Suppressor macrophage treated with lipopolysaccharide for 1 hour (primary cell): ENCODE results near the gene PBX1.

Experiments used
- DNase-seq, 3 donors: peaks; one replicate each; pipeline ENCODE4 v3.0.0-alpha.2; 2020 to 2022

PBX1 gene

DNA sequence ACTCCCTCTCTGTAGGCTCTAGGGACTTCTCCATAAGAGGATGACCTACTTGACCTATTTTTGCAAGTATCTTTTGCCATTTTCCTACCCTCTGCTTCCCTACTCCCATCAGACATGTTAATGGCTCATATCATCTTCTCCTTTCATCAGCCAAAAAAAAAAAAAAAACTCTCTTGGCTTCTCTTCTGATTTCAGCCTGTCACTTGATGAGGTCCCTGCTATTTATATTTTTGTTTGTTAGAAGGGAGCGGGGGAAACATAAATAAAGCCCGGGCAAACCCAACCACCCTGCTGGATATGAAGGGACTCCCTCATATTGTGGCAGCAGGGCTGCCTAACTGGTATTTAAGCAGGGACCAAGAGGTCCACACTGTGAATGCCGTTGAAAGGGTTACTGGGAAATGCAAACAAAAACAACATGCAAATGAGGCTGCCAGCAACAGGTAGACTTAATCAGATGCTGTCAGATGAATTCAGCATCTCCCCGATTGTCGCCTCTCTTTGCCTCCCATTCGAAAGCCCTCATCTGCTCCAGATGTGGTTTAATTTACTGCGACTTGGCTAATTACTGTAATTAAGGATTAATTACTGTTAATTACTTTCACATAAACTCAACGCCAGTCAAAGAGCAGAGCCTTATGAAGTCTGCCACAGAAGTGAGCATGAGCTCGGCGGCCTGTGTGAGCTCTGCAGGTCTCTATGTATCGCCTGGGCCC lies 172.3 kb downstream of the PBX1 start:
- no peak for DNase-seq

DNA sequence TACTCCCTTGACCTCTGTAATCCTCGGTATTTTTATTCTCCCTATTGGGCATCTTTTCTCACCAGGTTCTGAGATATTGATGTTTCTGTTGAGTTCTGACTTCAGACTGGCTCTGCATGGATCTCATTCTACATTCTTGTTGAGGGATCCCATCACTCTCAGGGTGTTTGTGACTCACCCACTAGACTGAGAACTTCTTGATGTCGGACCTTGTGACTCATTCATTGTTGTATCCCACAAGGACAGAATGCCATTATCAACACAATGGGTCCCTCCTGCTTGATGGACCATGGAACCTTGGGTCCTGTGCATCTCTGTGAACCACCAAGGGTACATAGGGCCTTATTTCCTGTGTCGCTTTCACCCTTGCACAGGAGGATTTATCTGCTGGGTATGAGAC lies 174.1 kb downstream of the PBX1 start:
- no peak for DNase-seq

DNA sequence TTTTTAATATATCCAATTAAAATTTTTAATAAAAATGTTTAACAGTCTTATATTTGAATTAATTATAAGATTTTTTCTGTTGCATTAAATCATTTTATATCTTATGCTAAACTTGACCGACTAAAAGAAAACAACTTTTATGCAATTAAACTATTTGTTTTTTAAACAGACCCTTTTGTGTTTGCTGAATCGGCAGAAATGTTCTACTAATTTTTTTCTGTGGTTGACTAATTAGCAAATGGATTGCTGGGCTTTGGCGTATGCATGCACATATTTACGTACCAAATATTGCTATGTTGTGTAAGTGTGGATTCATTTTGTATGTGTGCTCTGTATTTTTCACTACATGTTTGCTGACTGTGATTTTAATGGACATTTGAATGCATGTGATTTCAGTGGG lies 174.8 kb downstream of the PBX1 start:
- DNase-seq = no peak

DNA sequence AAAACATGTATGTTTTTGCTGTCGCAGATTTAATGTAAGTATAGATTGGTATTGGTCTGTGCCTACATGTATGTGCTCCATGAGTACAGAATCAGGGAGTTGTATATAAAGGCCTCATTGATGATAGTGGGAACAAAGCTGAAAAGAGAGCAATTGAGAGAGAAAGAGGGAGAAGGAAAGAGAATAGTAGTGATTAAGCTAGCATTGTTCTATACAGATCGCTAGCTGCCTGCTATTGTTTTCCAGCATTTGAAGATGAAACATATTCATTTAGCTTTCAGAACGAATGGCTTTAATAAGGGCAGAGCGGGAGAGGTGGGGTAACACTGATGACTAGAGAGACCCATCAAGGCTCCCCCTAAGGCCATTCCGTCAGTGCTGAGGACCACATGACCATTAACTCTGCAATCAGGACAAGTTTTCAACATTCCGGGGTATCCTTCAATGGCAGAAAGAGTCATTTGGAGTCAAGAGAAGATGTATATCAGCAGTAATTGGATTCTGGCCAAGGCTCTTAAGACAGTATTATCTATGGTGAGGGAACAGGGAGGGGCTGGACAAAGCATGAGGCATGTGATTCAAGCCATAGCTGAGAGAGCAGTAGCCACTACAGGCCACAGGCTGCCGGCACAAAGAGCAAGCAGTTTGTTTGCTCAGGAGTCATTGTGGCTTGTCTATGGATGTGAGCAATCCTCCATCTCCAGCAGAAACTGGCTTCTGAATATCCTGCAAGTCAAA lies 176.5 kb downstream of the PBX1 start:
- no peak for DNase-seq

DNA sequence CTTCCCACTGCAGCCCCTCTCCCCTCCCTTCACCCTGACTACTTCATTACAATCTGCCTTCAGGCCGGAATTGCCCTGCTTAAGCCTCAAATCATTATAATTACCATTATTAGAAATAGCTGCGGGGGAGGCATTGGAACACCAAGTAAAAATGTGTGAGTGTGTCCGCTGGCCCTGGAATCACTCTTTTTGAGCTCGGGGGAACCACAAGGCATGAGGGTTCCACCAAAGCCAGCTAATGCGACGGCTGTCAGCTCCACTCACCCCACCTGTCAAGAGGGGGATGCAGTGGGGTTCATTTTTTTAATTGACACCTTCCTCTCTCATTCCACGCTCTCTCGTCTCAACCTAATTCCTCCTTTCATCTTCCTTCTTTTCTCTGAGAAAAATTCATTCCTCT lies 177.2 kb downstream of the PBX1 start:
- DNase-seq = no peak

DNA sequence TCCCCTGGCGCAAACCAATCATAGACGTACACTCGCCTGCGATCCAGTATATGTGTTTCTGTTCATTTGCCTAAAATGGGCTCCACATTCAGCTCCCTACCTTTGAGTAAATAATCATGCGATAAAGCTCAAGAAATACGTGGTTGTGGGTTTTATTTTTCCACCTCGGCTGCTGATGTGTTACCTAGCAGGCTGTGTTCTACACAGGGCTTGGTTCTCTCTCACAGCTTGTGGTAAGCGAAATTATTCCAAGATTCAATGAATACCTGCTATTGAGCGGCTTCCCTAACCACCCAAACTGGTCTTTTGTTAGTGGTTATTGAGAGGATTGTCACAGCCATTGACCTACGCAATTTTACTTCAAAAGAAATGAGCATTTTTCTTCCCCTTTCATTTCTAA lies 180.2 kb downstream of the PBX1 start:
- DNase-seq = no peak

DNA sequence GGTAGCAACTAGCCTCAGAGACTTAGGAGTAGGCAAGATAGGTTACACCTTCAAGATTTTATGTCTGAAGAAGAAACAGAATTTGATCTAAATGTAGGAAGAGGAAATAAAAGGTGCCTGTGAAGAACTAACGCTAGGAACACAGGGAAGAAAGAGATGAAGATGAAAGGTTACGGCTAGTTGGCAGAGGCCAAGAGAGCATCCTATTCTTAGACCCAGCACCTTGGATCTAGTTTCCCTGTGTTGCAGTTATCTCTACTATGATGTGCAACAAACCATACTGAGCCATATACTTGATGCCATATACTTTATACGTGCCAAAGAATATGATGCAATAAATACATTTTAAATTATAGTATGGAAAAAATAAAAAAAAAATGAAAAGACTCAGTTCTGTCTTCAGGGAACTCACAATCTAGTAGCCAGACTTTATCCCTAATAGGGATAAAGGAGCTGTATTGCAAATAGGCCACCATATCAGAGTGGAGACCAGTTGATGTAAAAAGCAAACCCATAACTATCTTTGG lies 181.1 kb downstream of the PBX1 start:
- DNase-seq = no peak

DNA sequence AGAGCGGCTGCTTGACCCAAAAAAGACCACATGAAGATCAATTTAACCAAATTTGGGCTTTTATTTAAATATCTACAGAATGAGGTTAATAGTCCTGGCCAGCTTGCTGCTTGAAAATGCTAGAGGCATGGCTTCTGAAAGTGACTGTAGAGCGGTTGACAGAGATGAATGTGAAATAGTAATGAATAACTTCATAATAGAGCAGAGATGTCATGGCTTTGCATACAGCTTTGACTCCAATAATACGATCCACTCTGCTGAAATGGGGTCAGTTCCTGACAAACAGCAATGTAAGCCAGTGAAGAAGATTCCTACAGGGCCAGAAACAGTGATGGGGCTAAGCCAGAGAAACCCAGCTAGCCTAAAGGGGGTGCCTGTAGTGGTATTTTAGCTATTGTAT lies 183.8 kb downstream of the PBX1 start:
- no peak for DNase-seq

DNA sequence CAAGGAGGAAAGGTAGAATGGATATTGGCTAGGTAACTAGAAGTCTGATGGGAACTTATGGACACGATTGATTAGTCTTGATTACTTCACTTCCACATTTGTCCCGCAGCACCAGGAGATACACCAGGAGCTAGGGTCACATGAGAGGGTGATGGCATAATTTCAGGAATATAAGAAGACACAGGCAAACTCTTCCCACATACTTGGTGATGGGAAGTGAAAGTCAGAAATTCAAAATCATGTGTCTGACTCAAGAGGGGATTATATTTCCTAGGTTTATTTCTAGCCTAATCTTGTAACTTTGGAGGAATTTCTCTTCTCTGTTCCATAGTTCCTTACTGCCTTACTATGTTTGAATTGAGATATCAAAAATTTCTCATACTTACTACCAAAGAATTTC lies 185.0 kb downstream of the PBX1 start:
- DNase-seq = peak; percentile 38 to 41 (median 38)

DNA sequence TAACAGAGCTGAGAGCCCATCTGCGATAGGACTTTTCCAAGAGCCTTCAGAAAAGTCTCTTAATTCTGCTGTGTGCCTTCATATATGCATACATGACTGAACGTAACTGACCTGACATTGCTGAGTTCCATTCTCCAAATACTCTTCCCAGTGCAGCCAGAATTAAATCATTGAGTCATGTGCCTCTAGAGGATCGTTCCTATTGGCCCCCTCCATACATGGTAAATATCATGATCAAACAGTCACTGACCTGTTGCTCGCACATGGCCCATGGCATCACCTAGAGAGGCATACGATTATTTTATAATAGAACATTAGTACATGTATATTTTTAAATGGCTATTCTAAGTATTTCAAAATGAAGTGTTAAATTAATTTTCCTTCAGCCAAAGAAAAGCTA lies 186.8 kb downstream of the PBX1 start:
- DNase-seq = no peak

DNA sequence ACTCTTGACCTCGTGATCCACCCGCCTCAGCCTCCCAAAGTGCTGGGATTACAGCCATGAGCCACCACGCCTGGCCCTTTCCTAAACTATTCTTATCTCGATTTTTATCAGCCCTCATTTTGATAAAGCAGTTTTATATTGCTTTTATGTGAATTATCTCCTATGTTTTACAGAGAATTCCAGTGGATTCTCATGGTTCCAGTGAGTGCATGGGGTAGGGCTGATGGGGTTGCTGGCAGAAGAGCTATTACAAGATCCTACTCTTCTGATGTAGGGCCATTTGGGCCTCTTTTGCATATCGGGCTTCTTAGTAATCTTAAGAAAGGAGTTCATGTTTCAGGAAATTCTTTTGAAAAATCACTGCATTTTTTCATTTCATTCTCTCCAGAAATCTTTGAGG lies 187.6 kb downstream of the PBX1 start:
- DNase-seq = no peak

DNA sequence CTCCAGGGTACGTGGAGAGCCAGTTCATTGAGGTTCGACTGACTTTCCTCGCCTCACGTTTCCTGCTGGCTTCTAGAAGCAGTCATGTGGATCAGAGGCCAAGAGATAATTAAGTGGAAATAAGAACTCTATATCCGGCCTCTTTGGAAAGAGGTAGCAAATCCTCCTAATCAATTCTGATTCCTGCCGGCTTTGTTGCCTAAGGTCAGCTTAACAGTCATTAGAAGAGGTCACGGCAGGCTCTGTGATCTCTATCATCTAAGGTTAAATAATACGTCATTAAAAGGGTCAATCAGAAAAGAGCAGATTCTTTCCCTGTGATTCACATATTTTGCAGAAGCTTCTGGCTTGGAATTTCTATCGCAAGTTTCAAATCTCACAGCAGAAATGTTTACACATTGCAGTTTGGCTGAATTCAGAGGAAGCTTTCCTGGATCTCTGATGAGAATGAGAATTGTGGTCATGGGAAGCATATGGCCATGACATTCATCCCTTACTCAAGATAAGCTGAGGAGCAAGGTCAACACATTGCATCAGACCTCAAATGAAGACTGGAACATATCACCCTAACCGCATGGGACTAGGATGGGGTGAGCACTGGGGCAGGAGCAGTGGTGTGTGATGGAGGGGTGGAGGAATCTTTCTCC lies 189.4 kb downstream of the PBX1 start:
- no peak for DNase-seq

DNA sequence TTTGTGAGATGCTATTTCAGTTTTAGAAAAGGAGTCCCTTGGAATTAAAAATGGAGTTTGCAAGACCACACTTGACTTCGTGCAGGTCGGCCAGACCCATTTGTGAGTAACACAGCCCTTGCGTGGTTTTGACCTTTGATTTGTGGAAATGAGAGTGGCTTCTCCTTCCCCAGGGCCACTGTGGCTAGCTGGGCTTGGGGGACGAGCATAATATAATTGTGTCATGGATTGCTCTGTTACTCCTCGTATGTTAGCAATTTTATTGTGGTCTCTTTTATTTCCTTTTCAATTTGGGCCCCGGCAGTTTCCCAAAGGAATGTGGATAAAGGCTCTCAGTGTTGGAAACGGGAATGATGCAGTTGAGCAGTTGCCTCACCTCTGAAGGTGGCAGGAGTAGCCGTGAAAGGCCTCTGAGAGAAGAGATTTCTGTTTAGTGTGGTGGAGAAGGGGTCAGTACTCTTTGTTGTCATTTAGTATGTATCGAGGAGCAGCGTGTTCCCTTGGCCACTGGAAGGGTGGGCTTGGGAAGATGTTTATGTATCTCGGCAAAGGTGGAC lies 194.6 kb downstream of the PBX1 start:
- no peak for DNase-seq

DNA sequence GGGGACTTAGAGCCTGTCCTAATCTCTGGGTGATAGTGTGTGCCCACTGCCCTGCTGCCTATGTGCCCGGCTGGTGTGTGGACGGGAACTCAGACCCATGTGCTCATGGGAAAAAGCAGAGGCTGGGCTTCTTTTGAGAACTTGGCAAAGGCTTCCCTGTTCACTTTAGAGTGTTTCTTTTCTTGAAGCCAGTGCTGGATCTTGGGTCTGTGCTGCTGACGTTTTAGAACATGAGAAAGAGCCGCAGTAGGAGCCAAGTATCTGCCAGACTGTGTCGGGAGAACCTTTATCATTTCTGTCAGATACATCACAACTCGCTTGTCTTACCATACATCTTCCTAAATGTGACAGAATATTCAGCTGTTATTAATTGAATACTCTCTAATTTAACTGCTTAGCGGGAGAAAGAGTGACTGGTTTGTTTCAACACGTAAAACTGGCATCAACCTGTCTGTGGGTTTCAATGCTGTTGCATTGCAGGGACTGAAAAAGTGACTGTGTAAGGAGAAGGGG lies 195.2 kb downstream of the PBX1 start:
- DNase-seq = no peak

DNA sequence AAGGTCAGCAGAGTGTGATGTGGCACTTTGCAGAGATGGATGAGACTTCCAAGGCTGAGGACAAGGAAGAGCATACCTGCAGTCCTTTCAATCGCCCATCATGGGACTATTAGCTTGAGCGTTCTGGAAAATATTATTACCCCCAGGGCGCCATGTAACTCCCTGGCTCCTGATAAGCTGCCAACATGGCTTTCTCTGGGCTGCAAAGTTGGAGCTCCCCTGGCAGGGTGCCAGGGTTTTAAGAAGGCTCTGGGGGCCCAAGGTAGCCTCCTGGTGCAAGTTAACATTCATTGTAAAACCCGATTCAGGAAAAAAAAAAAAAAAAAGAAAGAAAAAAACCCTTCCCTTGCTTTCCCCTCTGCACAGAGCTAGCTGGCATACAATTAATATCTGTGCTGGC lies 196.7 kb downstream of the PBX1 start:
- no peak for DNase-seq

DNA sequence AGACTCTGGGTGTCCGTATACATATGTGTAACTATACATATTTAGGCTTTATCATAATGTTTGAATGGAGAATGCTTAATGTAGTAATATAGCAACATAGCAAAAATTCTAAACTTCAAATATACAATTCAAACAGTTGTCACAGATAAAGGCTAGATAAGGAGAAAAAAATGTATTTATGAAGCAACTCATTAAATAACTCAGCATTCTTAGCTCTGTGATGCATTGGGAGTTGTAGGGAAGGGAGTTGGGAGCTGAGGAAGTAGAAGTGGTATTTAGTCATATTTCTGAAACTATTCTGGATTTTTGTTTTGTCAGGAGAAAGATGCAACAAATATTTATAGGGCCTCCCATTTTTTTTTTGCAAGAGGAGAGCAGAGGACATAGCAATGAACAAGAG lies 197.8 kb downstream of the PBX1 start:
- DNase-seq = no peak

DNA sequence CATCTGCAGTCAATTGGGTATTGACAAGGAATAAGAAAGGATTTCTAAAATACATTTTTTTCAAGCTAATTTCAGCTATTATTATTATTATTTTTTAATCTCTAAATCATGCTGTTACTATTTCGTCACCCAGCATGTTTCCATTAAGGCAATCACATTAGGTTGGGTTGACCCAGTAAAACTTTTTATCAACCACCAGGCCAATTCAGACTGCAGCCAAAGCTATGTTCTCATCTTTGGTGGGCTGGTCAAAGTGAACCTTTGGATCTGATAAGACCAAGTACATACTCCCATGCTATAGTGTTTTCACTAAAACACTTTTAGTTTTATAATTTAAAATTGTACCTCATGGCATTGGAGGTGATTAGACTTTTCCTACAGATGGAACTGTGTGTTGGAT lies 198.6 kb downstream of the PBX1 start:
- DNase-seq = no peak

DNA sequence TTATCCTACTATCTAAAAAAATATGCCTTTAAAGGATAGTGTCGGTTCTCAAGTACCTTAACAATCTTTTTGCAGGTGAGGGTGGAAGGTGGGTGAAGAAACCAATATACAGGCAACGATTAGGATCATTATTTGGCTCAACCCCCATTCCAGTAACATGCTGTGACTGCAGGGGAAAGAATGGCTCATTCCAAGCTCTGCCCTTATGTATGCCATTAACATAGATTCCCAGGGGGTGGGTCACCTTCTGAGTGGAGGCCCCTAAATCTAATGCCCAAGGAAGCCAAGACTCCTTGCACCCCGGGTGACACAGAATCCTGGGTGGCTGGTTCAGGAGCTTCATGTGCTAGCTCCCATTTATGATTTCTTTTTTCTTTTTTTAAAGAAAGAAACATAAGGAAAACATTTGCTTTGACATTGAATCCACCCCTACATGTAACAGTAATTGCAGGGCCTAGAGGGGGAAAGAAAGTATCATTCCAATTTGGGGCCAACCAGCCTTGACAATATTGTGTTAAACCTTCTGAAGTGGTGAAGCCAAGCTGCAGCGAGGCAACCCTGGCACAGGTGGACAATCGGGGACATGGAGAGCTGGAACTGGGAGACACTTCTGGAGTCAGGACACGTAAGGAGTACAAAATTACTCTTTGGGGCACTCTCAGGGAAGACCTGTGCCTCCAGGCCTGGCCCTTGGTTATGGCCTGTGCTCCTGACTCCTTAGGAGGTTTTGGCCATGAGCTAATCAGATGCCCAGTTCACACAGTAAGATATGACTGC lies 200.3 kb downstream of the PBX1 start:
- no peak for DNase-seq

DNA sequence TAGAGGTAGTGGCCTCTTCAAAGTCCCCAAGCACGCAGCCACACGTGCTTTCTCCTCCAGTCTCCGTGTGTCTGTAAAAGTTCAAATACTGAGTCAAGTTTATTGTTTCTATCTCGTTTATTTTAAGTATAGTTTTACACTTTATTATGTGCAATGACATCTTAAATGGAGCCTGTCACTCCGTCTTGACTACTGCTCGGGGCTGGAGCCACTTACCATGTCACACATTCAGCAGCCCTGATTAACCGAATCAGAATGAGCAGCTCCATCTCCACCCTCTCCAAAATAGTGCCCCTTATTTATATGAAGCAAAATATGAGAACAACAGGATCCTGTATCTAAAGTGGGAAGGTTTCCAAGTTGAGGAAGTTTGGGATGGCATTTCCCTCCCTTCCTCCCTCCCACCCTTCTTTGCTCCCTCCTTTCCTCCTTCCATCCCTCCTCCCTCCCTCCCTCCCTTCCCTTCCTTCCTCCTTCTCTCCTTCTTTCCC lies 201.0 kb downstream of the PBX1 start:
- no peak for DNase-seq

DNA sequence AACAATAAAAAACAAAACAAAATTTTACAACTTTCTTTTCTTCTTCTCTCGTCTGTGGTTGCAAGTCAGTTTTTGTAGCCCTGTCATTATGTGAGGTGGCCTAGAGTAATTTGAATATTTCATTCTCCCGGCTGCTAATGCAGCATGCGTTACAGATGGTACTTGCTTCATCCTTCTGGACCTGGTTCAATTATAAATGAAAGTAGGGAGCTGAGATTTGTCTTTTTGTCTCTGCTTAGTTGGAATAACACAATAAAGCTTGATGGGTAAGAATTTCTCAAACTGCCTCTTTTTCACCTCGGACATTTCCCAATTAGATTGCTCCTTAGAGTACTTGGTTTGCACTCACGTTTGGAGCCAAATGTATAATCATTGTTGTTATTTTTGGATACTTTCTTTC lies 201.6 kb downstream of the PBX1 start:
- DNase-seq = no peak

DNA sequence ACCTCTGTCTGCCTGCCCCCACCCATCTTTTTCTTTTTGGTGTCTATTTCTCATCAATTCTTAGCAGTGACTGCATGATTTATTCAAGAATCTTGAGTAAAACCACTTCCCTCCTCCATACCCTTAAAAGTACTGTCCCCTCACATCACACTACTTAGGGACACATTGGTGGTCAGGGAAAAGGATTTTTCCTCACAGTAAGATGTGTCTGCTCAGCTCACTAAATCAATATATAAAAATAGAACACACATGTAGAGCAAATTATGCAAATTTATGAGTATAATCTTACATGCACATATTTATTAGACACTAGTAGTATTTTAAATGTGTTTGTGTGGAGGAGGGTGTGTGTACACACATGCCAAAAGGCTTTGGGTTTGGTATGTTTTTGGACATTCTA lies 202.0 kb downstream of the PBX1 start:
- no peak for DNase-seq

DNA sequence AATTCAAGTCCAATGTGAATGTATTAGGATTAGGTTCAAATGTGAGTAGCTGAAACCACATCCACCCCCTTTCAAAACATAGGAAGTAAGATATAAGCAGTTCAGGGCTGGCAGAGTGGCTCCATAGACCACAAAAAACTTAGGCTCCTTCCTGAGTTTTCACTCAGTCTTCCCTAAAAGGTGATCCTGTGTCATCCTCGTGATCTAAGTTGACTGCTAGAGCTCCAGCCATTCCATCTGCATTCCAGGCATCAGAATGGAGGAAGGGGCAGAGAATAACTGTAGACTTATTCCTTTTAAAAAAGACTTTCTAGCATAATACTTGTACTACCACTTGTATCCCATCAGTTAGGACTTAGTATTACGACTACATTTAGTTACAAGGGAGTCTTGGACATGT lies 204.1 kb downstream of the PBX1 start:
- DNase-seq = no peak

DNA sequence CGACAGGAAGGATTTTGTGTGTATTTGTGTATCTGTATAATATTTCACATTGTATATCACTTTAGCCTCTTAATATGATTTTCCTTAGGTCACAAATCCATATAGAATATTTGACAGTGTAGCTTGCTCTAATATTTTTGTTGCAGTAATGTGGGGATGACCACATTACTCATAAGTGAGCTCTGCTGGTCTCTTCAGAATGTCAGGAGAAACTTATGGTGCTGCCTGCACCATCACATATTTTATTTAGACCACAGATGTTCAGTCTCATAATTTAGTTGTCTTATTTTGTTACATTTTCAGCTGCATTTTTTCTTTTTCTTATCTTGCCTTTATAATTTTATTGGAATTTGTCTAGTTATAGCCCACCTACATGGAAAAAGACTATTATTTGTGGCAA lies 205.3 kb downstream of the PBX1 start:
- DNase-seq = no peak
